ENCODE results near the gene RHO.

The RHO gene

GRCh38 chr3:129562803-129563202 is 34.4 kb downstream of the RHO start:
- DNase-seq, result no peak

- no peak for DNase-seq
These were observed 34.9 kb downstream of the RHO start for GRCh38 chr3:129563332-129563731.

GRCh38 chr3:129563850-129564535 is 35.6 kb downstream of the RHO start:
- no peak for DNase-seq

GRCh38 chr3:129564981-129565644 is 36.7 kb downstream of the RHO start:
- DNase-seq, result no peak

- no peak for DNase-seq
These were observed 37.5 kb downstream of the RHO start for GRCh38 chr3:129565902-129566301.

- no peak for DNase-seq
These were observed 38.8 kb downstream of the RHO start for GRCh38 chr3:129567176-129567705.

- no peak for DNase-seq
These were observed 39.5 kb downstream of the RHO start for GRCh38 chr3:129567939-129568338.

GRCh38 chr3:129569856-129570255 is 41.4 kb downstream of the RHO start:
- no peak for DNase-seq

GRCh38 chr3:129571605-129572547 is 43.4 kb downstream of the RHO start:
- no peak for DNase-seq

GRCh38 chr3:129572603-129573002 is 44.2 kb downstream of the RHO start:
- DNase-seq, result no peak

GRCh38 chr3:129573493-129573892 is 45.1 kb downstream of the RHO start:
- DNase-seq, result no peak

- no peak for DNase-seq
These were observed 45.8 kb downstream of the RHO start for GRCh38 chr3:129574206-129574605.

- no peak for DNase-seq
These were observed 47.0 kb downstream of the RHO start for GRCh38 chr3:129575233-129575996.

GRCh38 chr3:129575997-129576384 is 47.6 kb downstream of the RHO start:
- DNase-seq, result no peak

- DNase-seq, result peak; percentile 46
These were observed 48.3 kb downstream of the RHO start for GRCh38 chr3:129576514-129577352.

GRCh38 chr3:129577366-129577765 is 48.9 kb downstream of the RHO start:
- no peak for DNase-seq

- no peak for DNase-seq
These were observed 49.7 kb downstream of the RHO start for GRCh38 chr3:129577925-129578786.

GRCh38 chr3:129579991-129580390 is 51.6 kb downstream of the RHO start:
- DNase-seq, result no peak

GRCh38 chr3:129581623-129582022 is 53.2 kb downstream of the RHO start:
- DNase-seq, result no peak

GRCh38 chr3:129582799-129583198 is 54.4 kb downstream of the RHO start:
- DNase-seq, result no peak

GRCh38 chr3:129583289-129583688 is 54.9 kb downstream of the RHO start:
- DNase-seq, result no peak

All from NCI-H2029 treated with DMSO at 0.1 percent for 48 hours (cell line).